Smooth muscle cell (in vitro differentiated cells): ENCODE measurements around the gene KRT35. TPM values are rescaled to one million over a fixed set of nuclear protein-coding genes. Genes with fewer than 3 reads are reported as not detected.

Source experiments
- DNase-seq: peaks from one replicate; lab custom pipeline; 2025; ENCODE audit not compliant: unreplicated experiment; lab: John Stamatoyannopoulos, UW
- H2AFZ ChIP-seq: fragments of 200-600 bp; sonication (generic); 2 replicates; pipeline ENCODE4 v1.6.0; 2016; ENCODE audit warnings: antibody characterized with exemption, low read depth, mild to moderate bottlenecking
- H3F3A ChIP-seq: fragments of 200-600 bp; sonication (generic); 2 replicates; pipeline ENCODE4 v1.6.0; 2017; ENCODE audit warnings: antibody characterized with exemption, low read depth
- H3K27ac ChIP-seq: fragments of 200-600 bp; sonication (generic); 2 replicates; pipeline ENCODE4 v1.5.1; 2016; ENCODE audit warnings: low read depth, mild to moderate bottlenecking
- H3K27me3 ChIP-seq: fragments of 200-600 bp; sonication (generic); 2 replicates; pipeline ENCODE4 v1.6.1; 2016; ENCODE audit warnings: low read depth, mild to moderate bottlenecking
- H3K36me3 ChIP-seq: fragments of 200-600 bp; sonication (generic); 2 replicates; pipeline ENCODE4 v1.5.1; 2016; ENCODE audit warnings: low read depth
- H3K4me1 ChIP-seq: fragments of 200-600 bp; sonication (generic); 2 replicates; pipeline ENCODE4 v1.5.1; 2016; ENCODE audit warnings: low read depth
- H3K4me2 ChIP-seq: fragments of 200-600 bp; sonication (generic); 2 replicates; pipeline ENCODE4 v1.6.0; 2016; ENCODE audit warnings: mild to moderate bottlenecking
- H3K4me3 ChIP-seq: fragments of 200-600 bp; sonication (generic); 2 replicates; pipeline ENCODE4 v1.5.1; 2016; ENCODE audit warnings: mild to moderate bottlenecking
- H3K79me2 ChIP-seq: fragments of 200-600 bp; sonication (generic); 2 replicates; pipeline ENCODE4 v1.6.0; 2016; ENCODE audit warnings: low read depth, mild to moderate bottlenecking
- H3K9ac ChIP-seq: fragments of 200-600 bp; sonication (generic); 2 replicates; pipeline ENCODE4 v1.6.0; 2016; ENCODE audit warnings: low read depth
- H3K9me3 ChIP-seq: fragments of 200-600 bp; sonication (generic); replicated peaks from 2 replicates; pipeline ENCODE4 v1.5.1; 2016; ENCODE audit warnings: low read depth
- H4K20me1 ChIP-seq: fragments of 200-600 bp; sonication (generic); 2 replicates; pipeline ENCODE4 v1.6.0; 2016; ENCODE audit warnings: low read depth
- CTCF ChIP-seq: fragments of 200-600 bp; sonication (generic); IDR thresholded peaks from 2 replicates; pipeline ENCODE4 v1.5.1; 2017; ENCODE audit warnings: borderline replicate concordance, mild to moderate bottlenecking, antibody characterized with exemption; ENCODE audit not compliant: insufficient read depth, poor library complexity, severe bottlenecking
- WGBS: methylation state at CpG from one replicate; pipeline ENCODE4 v1.1.7; 2016; ENCODE audit warnings: low lambda C conversion rate; 5-methylcytosine and 5-hydroxymethylcytosine counted together
- polyA plus RNA-seq: library from polyadenylated mRNA; unstranded; fragments of >200 nt; fragmentation: Nextera tagmentation; extraction: Ambion mirVana; gene quantifications from 2 replicates; pipeline ENCODE4 v1.2.1, GENCODE V29; 2016
- total RNA-seq: library from RNA; depleted of rRNA; stranded (reverse); fragments of >200 nt; gene quantifications from 2 replicates; pipeline ENCODE4 v1.2.3, GENCODE V29; 2014

Gene KRT35
- total and polyA plus RNA-seq, 2 experiments from 2014 or later: not detected

- no peak for DNase-seq
- WGBS: 50% methylated on average over 4 of the region's 4 CpGs
- no peaks in the 10 kb centered on the region for H3K36me3 ChIP-seq
- H3K4me2 ChIP-seq: no peak overlapping the region
- H3K9ac ChIP-seq: no peak overlapping the region
- no peaks in the 10 kb centered on the region for H3K4me1 ChIP-seq
- no peak overlapping the region for H2AFZ ChIP-seq
- TF ChIP-seq CTCF: no peak
- H4K20me1 ChIP-seq: no peaks in the 10 kb centered on the region
- H3K27ac ChIP-seq: no peak overlapping the region
- H3K4me3 ChIP-seq: no peak overlapping the region
- no peaks in the 10 kb centered on the region for H3F3A ChIP-seq
- no peaks in the 10 kb centered on the region for H3K27me3 ChIP-seq
- no peaks in the 10 kb centered on the region for H3K9me3 ChIP-seq
- no peaks in the 10 kb centered on the region for H3K79me2 ChIP-seq
Observed at GRCh38 chr17:41467561-41467960, 13.4 kb downstream of the KRT35 start.

- no peak within 1 kb of the TSS for H3K4me3 ChIP-seq
- no peak within 1 kb of the TSS for H3K4me2 ChIP-seq
- H2AFZ ChIP-seq: no peak within 1 kb of the TSS
- no peak within 1 kb of the TSS for H3K9ac ChIP-seq
- H3K27ac ChIP-seq: no peak within 1 kb of the TSS
- DNase-seq: no peak
- H3K27me3 ChIP-seq: no peaks in the 10 kb centered on the region
- no peaks in the 10 kb centered on the region for H3K4me1 ChIP-seq
- no peaks in the 10 kb centered on the region for H3K9me3 ChIP-seq
- H3F3A ChIP-seq: no peaks in the 10 kb centered on the region
- WGBS: 93% methylated on average over 14 of the region's 14 CpGs
- H3K36me3 ChIP-seq: no peaks in the 10 kb centered on the region
- no peaks in the 10 kb centered on the region for H4K20me1 ChIP-seq
- no peaks in the 10 kb centered on the region for H3K79me2 ChIP-seq
- TF ChIP-seq CTCF: no peak
Observed at GRCh38 chr17:41466988-41467387, 14.0 kb downstream of the KRT35 start, which contains the start of gene KRT32. KRT32 (minus strand) TSS chr17:41467386; CDS start chr17:41467325, 61 bp downstream.

GRCh38 chr17:41464682-41465081 is 16.3 kb downstream of the KRT35 start:
- no peak overlapping the region for H3K4me2 ChIP-seq
- H3K79me2 ChIP-seq: no peaks in the 10 kb centered on the region
- no peak overlapping the region for H3K4me3 ChIP-seq
- no peak for DNase-seq
- H3K27ac ChIP-seq: no peak overlapping the region
- H3K9ac ChIP-seq: no peak overlapping the region
- H3K4me1 ChIP-seq: no peaks in the 10 kb centered on the region
- TF ChIP-seq CTCF: no peak
- H4K20me1 ChIP-seq: no peaks in the 10 kb centered on the region
- H3F3A ChIP-seq: no peaks in the 10 kb centered on the region
- H3K9me3 ChIP-seq: no peaks in the 10 kb centered on the region
- 32% methylated on average over 6 of the region's 6 CpGs for WGBS
- H3K27me3 ChIP-seq: no peaks in the 10 kb centered on the region
- H3K36me3 ChIP-seq: no peaks in the 10 kb centered on the region
- H2AFZ ChIP-seq: no peak overlapping the region

GRCh38 chr17:41464173-41464572 is 16.8 kb downstream of the KRT35 start:
- WGBS: 98% methylated on average over 11 of the region's 11 CpGs
- no peak for DNase-seq
- Histone ChIP-seq H3K27me3 (no peaks in the 10 kb centered on the region), H3K4me2 (no peak overlapping the region), H3K27ac (no peak overlapping the region), H3K4me3 (no peak overlapping the region), H2AFZ (no peak overlapping the region), H3K36me3 (no peaks in the 10 kb centered on the region), H3K9ac (no peak overlapping the region), H3K79me2 (no peaks in the 10 kb centered on the region), H3K9me3 (no peaks in the 10 kb centered on the region), H3K4me1 (no peaks in the 10 kb centered on the region), H3F3A (no peaks in the 10 kb centered on the region), H4K20me1 (no peaks in the 10 kb centered on the region)
- TF ChIP-seq CTCF: no peak
